Panc1 (cell line): ENCODE data around the gene THRB.

Experiments used
- POLR2AphosphoS5 ChIP-seq: IDR thresholded peaks from 2 replicates; pipeline ENCODE4 v1.6.1; 2012; ENCODE audit warnings: mild to moderate bottlenecking, low read depth, low read length, moderate library complexity
- TCF7L2 ChIP-seq: IDR thresholded peaks from 2 replicates; pipeline ENCODE4 v1.6.1; 2011; ENCODE audit warnings: mild to moderate bottlenecking, low read depth, low read length, inconsistent platforms
- TF ChIP-seq, protein P1 (sequence below): fragments of 450-650 bp; IDR thresholded peaks from 2 replicates; pipeline ENCODE4 v1.5.1; 2017; ENCODE audit warnings: mild to moderate bottlenecking

DNA sequence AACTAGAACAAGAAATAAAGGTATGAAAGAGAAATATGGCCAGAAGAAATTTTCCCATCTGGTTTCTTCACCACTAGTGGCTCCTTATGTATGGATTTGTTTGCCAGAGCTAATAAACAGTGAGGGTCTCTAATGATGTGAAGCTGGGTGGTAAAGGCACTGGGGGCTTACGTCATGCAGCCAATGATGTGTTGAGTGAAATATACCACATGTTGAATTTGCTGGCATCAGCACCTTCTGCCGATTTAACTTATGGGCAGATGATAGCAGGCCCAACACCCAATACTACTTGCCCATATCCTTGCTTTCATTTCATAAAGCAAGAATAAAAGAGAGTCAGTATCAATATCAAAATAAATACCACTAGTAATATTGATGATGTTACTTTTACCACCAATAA, 133.0 kb downstream of the THRB start:
- TF ChIP-seq, protein P1, sequence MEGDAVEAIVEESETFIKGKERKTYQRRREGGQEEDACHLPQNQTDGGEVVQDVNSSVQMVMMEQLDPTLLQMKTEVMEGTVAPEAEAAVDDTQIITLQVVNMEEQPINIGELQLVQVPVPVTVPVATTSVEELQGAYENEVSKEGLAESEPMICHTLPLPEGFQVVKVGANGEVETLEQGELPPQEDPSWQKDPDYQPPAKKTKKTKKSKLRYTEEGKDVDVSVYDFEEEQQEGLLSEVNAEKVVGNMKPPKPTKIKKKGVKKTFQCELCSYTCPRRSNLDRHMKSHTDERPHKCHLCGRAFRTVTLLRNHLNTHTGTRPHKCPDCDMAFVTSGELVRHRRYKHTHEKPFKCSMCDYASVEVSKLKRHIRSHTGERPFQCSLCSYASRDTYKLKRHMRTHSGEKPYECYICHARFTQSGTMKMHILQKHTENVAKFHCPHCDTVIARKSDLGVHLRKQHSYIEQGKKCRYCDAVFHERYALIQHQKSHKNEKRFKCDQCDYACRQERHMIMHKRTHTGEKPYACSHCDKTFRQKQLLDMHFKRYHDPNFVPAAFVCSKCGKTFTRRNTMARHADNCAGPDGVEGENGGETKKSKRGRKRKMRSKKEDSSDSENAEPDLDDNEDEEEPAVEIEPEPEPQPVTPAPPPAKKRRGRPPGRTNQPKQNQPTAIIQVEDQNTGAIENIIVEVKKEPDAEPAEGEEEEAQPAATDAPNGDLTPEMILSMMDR = no peak
- TF ChIP-seq POLR2AphosphoS5 = no peak
- TF ChIP-seq TCF7L2 = no peak
